Heart right ventricle (tissue), 16 donors: ENCODE measurements around the gene ZNF8. TPM values are rescaled to one million over a fixed set of nuclear protein-coding genes. Genes with fewer than 3 reads are reported as not detected.
A peak's percentile ranks its signal among the peaks of the same experiment; 100 is the strongest.

ENCODE experiments used
- ATAC-seq, 8 donors: fragments of 200-7000 bp; cut with Tn5 transposase; one replicate each; pipeline ENCODE4 v1.9.1; 2020; ENCODE audit warnings: mild to moderate bottlenecking in 8 of 8, moderate library complexity in 8 of 8, moderate number of reproducible peaks in 1 of 8
- DNase-seq, 2 donors: peaks; one replicate each; pipeline ENCODE4 v3.0.0-alpha.2; 2020
- H3K27ac ChIP-seq, 10 donors: fragments of 200-600 bp; sonication (generic) in 2 of 10; one replicate each; pipeline versions ENCODE4 v1.5.0 to v1.8.0; 2020 to 2022; ENCODE audit warnings: mild to moderate bottlenecking in 3 of 10
- H3K27me3 ChIP-seq, 7 donors: fragments of 200-600 bp; one replicate each; pipeline ENCODE4 v1.8.0; 2021 to 2022; ENCODE audit warnings: mild to moderate bottlenecking in 2 of 7
- H3K36me3 ChIP-seq, 9 donors: fragments of 200-600 bp; sonication (generic) in 1 of 9; one replicate each; pipeline versions ENCODE4 v1.5.0 to v1.8.0; 2020 to 2022; ENCODE audit warnings: mild to moderate bottlenecking in 2 of 9
- H3K4me1 ChIP-seq, 9 donors: fragments of 200-600 bp; sonication (generic) in 1 of 9; one replicate each; pipeline versions ENCODE4 v1.5.0 to v1.8.0; 2020 to 2022; ENCODE audit warnings: mild to moderate bottlenecking in 4 of 9
- H3K4me3 ChIP-seq, 10 donors: fragments of 200-600 bp; sonication (generic) in 2 of 10; one replicate each; pipeline versions ENCODE4 v1.5.0 to v1.8.0; 2020 to 2022; ENCODE audit warnings: mild to moderate bottlenecking in 7 of 10, moderate library complexity in 2 of 10
- H3K9me3 ChIP-seq, 11 donors: fragments of 200-600 bp in 10 of 11; sonication (generic) in 2 of 11; one replicate each; pipeline versions ENCODE4 v1.5.0 to v1.8.0; 2013 to 2022; ENCODE audit warnings: mild to moderate bottlenecking in 2 of 11, control low read depth in 1 of 11, moderate library complexity in 1 of 11
- CTCF ChIP-seq, 9 donors: fragments of 200-600 bp; sonication (generic) in 2 of 9; IDR thresholded peaks; one replicate each; pipeline versions ENCODE4 v1.5.0 to v1.8.0; 2021 to 2022; ENCODE audit warnings: antibody characterized with exemption in 9 of 9, mild to moderate bottlenecking in 5 of 9, moderate library complexity in 1 of 9
- WGBS, 2 donors: extraction: QIAGEN DNeasy Blood & Tissue Kit; methylation state at CpG; one replicate each; pipeline ENCODE4 v1.1.7; 2013; ENCODE audit warnings: inconsistent platforms in 1 of 2; 5-methylcytosine and 5-hydroxymethylcytosine counted together
- intact Hi-C, 10 donors: fragments of 100-400 bp; cut with DNase I; formaldehyde crosslinking; loops; one replicate each; pipeline versions ENCODE4 v1.11.1 to v1.14.2; 2022
- polyA plus RNA-seq, 2 donors: library from polyadenylated mRNA; stranded (reverse); fragments of 200-250 nt; gene quantifications; one replicate each; pipeline ENCODE4 v1.2.3, GENCODE V29; 2013
- total RNA-seq, 10 donors: library from RNA; stranded (reverse); fragmentation: NEBNext Ultra II Directional in 3 of 10; extraction: Animal tissue kit (Norgen Biotek cat#: 25700) in 3 of 10; gene quantifications; one replicate each; pipeline versions ENCODE4 v1.2.1 to v1.2.4, GENCODE V29; 2021 to 2023
- donor health status: Arrhythmogenic right ventricular cardiomyopathy.
- donor health status: ischemic (EF 13 %, LVEDD 7.1; RV severe dilation, severe dysfunction).
- donor health status: healthy with polysubstance abuse.
- donor health status: DM: no; HTN: yes; CAD: no.
- donor health status: DM: no; HTN: no; CAD: no.
- donor health status: ischemic (EF 25% LVEDD 6.9; RV normal size, moderate dysfunction).
- donor health status: ischemic (EF 25% LVEDD 5.7; RV mildly dilated, moderate dysfunction).
- donor health status: healthy.
- donor health status: DM: yes; HTN: yes; CAD: no.
- donor health status: Ischemic cardiomyopathy.
- donor health status: ischemic (EF 35%, LVEDD 5.7; RV mildly dilated, moderate dysfunction).
- donor health status: nonischemic (EF 11% LVEDD 7.7; RV severe dilation, severe dysfunction).
- donor health status: DM: yes; HTN: yes; CAD: no.
- donor health status: PGD.
- donor health status: ischemic (EF 29% LVEDD 5.4; RV normal size, mild dysfunction).
- donor health status: nonischemic (EF 23%, LVEDD 6.1; RV moderate dilation, normal function).

ZNF8 gene
- total and polyA plus RNA-seq, 12 donors, result 1.4 to 6.2 (median 5.3) TPM

DNA sequence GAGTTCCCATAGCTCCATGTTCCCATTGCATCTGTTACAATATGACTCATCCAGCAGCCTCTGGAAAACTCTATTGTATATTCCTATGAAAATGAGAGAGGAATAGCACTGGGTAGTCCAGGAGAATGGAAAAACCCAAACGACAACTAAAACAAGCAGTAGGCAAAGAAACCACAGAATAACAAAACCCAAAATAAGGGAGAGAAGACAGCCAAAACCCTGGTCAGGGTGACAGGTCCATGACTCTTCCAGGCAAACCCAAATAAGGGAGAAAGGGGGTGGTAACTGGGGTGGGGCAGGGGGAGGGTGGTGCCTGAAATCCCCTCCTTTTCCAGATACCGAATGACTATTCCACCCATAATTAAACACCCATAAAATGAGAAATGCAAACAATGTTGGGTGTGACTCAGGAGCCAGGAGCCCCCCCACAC is 4.0 kb upstream of the ZNF8 start:
- no peak for TF ChIP-seq CTCF (IDR thresholded peaks at IDR 0.05)
- no peak for ATAC-seq
- peaks cover 0 to 78% (median 51%) of the 10 kb centered on the region in 11 donors for H3K9me3 ChIP-seq

GRCh38 chr19:58275564-58275963 is 3.2 kb upstream of the ZNF8 start:
- no peak for DNase-seq
- H3K27ac ChIP-seq, result no peak overlapping the region
- intact Hi-C loops, result loop anchor here in 3 of 10 donors (5.0 to 10.0 kb wide), 3 partner anchors 43 to 91 kb away; partner anchors contain the start of genes ZNF274 (in 2 of the 3) and ZNF544 (in 1 of the 3)
- 97 to 99% methylated on average over 3 of the region's 3 CpGs for WGBS, 2 donors
- H3K9me3 ChIP-seq, result peaks cover 0 to 70% (median 43%) of the 10 kb centered on the region in 11 donors
- no peak for ATAC-seq
- TF ChIP-seq CTCF (IDR thresholded peaks at IDR 0.05), result no peak
- H3K27me3 ChIP-seq, result no peaks in the 10 kb centered on the region
- peaks cover 0 to 63% (median 29%) of the 10 kb centered on the region in 9 donors for H3K36me3 ChIP-seq
- H3K4me3 ChIP-seq, result no peak overlapping the region
- peaks cover 4 to 27% (median 18%) of the 10 kb centered on the region in 9 donors for H3K4me1 ChIP-seq

More for the DNA sequence above, 4.0 kb upstream of the ZNF8 start:
- no peaks in the 10 kb centered on the region for H3K27me3 ChIP-seq
- intact Hi-C loops, result loop anchor here in 3 of 10 donors (5.0 to 10.0 kb wide), 3 partner anchors 42 to 90 kb away; partner anchors contain the start of genes ZNF274 (in 2 of the 3) and ZNF544 (in 1 of the 3)
- no peak for DNase-seq
- H3K4me3 ChIP-seq, result no peak overlapping the region
- no peak overlapping the region for H3K27ac ChIP-seq
- peaks cover 0 to 69% (median 36%) of the 10 kb centered on the region in 9 donors for H3K36me3 ChIP-seq
- H3K4me1 ChIP-seq, result peaks cover 4 to 19% (median 13%) of the 10 kb centered on the region in 9 donors
- WGBS, 2 donors, result 73 to 91% methylated on average over 2 of the region's 2 CpGs

GRCh38 chr19:58277197-58277596 is 1.6 kb upstream of the ZNF8 start:
- no peak for TF ChIP-seq CTCF (IDR thresholded peaks at IDR 0.05)
- Histone ChIP-seq H3K4me3 (peak overlapping the region in 2 of 10 donors; percentile 93 to 98), H3K4me1 (peaks cover 4 to 29% (median 20%) of the 10 kb centered on the region in 9 donors), H3K27ac (no peak overlapping the region), H3K9me3 (peaks cover 0 to 57% (median 27%) of the 10 kb centered on the region in 11 donors), H3K36me3 (peaks cover 0 to 47% (median 19%) of the 10 kb centered on the region in 9 donors), H3K27me3 (no peaks in the 10 kb centered on the region)
- WGBS, 2 donors, result 92 to 94% methylated on average over 7 of the region's 7 CpGs
- intact Hi-C loops, result loop anchor here in 3 of 10 donors (5.0 to 10.0 kb wide), 3 partner anchors 45 to 92 kb away; partner anchors contain the start of genes ZNF274 (in 2 of the 3) and ZNF544 (in 1 of the 3)
- DNase-seq, result no peak
- no peak for ATAC-seq

- H3K36me3 ChIP-seq, result peaks cover 0 to 40% (median 13%) of the 10 kb centered on the region in 9 donors
- H3K9me3 ChIP-seq, result peaks cover 0 to 51% (median 20%) of the 10 kb centered on the region in 11 donors
- intact Hi-C loops, result loop anchor here in 3 of 10 donors (5.0 to 10.0 kb wide), 3 partner anchors 46 to 93 kb away; partner anchors contain the start of genes ZNF274 (in 2 of the 3) and ZNF544 (in 1 of the 3)
- peak in 5 of 8 donors; percentile 1 to 5 (median 3) for ATAC-seq
- H3K27me3 ChIP-seq, result no peaks in the 10 kb centered on the region
- TF ChIP-seq CTCF (IDR thresholded peaks at IDR 0.05), result no peak
- peaks cover 4 to 29% (median 20%) of the 10 kb centered on the region in 9 donors for H3K4me1 ChIP-seq
- H3K4me3 ChIP-seq, result peak overlapping the region; percentile 58 to 98 (median 88)
- no peak for DNase-seq
- H3K27ac ChIP-seq, result peak overlapping the region; percentile 74 to 98 (median 96)
- WGBS, 2 donors, result 38 to 39% methylated on average over 25 of the region's 25 CpGs
Observed at GRCh38 chr19:58277748-58278540, 811 bp upstream of the ZNF8 start.
